Right lobe of liver (tissue), 4 donors: Measurements from ENCODE around the gene SAMD7.

Source experiments
- CTCF ChIP-seq, 4 donors: fragments of 200-600 bp in 3 of 4; fragments of 450-650 bp in 1 of 4; IDR thresholded peaks; one replicate each; pipeline versions ENCODE4 v1.5.1 to v1.8.0; 2016 to 2022; ENCODE audit warnings: antibody characterized with exemption in 4 of 4, mild to moderate bottlenecking in 2 of 4
- POLR2A ChIP-seq: fragments of 450-650 bp; IDR thresholded peaks from one replicate; pipeline ENCODE4 v1.6.1; 2017; ENCODE audit warnings: antibody characterized with exemption, mild to moderate bottlenecking
- donor health status: DM: no; HTN: no; CAD: no.
- donor health status: DM: no; HTN: no; CAD: no.
- donor health status: DM: no; HTN: yes; CAD: no.

GRCh38 chr3:169980055-169980454 is 68.7 kb downstream of the SAMD7 start:
- TF ChIP-seq CTCF (IDR thresholded peaks at IDR 0.05) (no peak), POLR2A (no peak)
